ENCODE data around the gene ABITRAM. TPM values are rescaled to one million over a fixed set of nuclear protein-coding genes. Genes with fewer than 3 reads are reported as not detected.
A peak's percentile ranks its signal among the peaks of the same experiment; 100 is the strongest.

The ABITRAM gene
- total RNA-seq, 2 donors from 2014 or later: 6.0 to 6.7 TPM

DNA sequence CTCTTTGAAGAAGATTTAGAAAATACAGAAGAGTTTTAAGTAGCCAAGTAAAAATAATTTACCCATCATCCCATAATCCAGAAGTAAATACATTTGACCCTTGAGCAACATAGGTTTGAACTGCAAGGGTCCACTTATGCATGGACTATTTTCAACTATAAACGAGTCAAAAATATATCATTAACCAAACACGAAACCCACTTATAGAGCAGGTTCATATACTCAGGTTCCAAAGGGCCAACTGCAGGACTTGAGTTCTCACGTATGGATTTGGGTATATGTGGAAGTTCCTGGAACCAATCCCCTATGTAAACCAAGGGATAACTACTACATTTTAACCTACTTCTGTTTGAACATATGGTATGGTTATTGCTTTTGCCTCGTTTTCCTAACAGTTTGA, 5.8 kb downstream of the ABITRAM start:
- no peak overlapping the region for H3K4me3 ChIP-seq
- no peaks in the 10 kb centered on the region for H3K9me3 ChIP-seq
- intact Hi-C loops (cut with DNase I): loop anchor here (10.0 kb wide), 2 partner anchors 75 to 385 kb away; partner anchors contain the start of genes CTNNAL1 and EPB41L4B
- peaks cover under 1% of the 10 kb centered on the region for H3K4me1 ChIP-seq (replicated peaks)
- WGBS: 83% methylated on average over 4 of the region's 4 CpGs
- DNase-seq (ENCODE audit: low spot score): no peak
- TF ChIP-seq POLR2A (IDR thresholded peaks at IDR 0.05): no peak
- TF ChIP-seq CTCF (IDR thresholded peaks at IDR 0.05): no peak
- no peak for TF ChIP-seq POLR2AphosphoS5 (IDR thresholded peaks at IDR 0.05)
- no peaks in the 10 kb centered on the region for H3K36me3 ChIP-seq
- no peaks in the 10 kb centered on the region for H3K27me3 ChIP-seq (replicated peaks; ENCODE audit: insufficient read depth)
- no peak overlapping the region for H3K27ac ChIP-seq

DNA sequence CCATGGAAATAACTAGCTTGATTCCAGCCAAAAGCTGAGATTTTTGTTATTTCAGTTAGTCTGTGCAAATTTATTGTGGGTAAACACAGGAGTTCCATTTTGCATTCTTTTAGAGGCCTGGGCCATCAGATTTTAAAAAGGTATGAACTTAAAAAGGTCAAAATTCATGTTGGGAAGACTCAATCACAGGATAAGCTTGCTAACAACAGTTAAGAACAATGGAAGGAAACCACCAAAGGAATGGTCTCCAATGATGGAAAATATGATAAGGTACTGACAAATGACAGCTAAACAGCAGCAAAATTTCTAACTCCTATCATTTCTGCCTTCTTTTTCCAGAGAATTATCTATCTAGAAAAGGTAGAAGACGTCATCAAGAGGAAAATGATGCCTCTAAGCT, 16.0 kb downstream of the ABITRAM start:
- Histone ChIP-seq H3K36me3 (no peaks in the 10 kb centered on the region), H3K27ac (no peak overlapping the region), H3K9me3 (no peaks in the 10 kb centered on the region), H3K4me1 (replicated peaks) (no peaks in the 10 kb centered on the region), H3K27me3 (replicated peaks; ENCODE audit: insufficient read depth) (no peaks in the 10 kb centered on the region), H3K4me3 (no peak overlapping the region)
- TF ChIP-seq CTCF (IDR thresholded peaks at IDR 0.05) (no peak), POLR2AphosphoS5 (IDR thresholded peaks at IDR 0.05) (no peak), POLR2A (IDR thresholded peaks at IDR 0.05) (no peak)
- intact Hi-C loops (cut with DNase I): no loop called here
- DNase-seq (ENCODE audit: low spot score): no peak
- 94% methylated on average over 1 of the region's 1 CpG for WGBS

DNA sequence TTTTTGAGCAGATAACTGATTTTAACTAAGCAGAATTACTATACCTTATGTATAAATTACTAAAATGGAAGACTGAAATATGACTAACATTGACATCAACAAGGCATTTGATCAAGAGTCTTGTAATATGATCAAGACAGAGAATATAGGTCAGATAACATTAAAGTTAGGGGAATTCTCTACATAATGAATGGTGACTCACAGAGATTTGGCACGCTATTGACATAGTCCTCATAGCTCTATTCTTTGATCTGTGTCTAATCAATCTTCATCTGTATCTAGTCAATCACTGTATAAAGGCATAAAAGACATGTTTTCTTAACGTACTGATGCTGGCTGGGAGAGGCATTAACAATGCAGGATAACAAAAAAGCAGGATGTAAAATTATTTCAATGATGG, 17.4 kb downstream of the ABITRAM start:
- H3K4me1 ChIP-seq (replicated peaks): no peaks in the 10 kb centered on the region
- no peak overlapping the region for H3K27ac ChIP-seq
- no peaks in the 10 kb centered on the region for H3K9me3 ChIP-seq
- 75% methylated on average over 2 of the region's 2 CpGs for WGBS
- no peak overlapping the region for H3K4me3 ChIP-seq
- intact Hi-C loops (cut with DNase I): no loop called here
- no peaks in the 10 kb centered on the region for H3K27me3 ChIP-seq (replicated peaks; ENCODE audit: insufficient read depth)
- no peaks in the 10 kb centered on the region for H3K36me3 ChIP-seq
- no peak for DNase-seq (ENCODE audit: low spot score)
- TF ChIP-seq POLR2A (IDR thresholded peaks at IDR 0.05) (no peak), CTCF (IDR thresholded peaks at IDR 0.05) (no peak), POLR2AphosphoS5 (IDR thresholded peaks at IDR 0.05) (no peak)

DNA sequence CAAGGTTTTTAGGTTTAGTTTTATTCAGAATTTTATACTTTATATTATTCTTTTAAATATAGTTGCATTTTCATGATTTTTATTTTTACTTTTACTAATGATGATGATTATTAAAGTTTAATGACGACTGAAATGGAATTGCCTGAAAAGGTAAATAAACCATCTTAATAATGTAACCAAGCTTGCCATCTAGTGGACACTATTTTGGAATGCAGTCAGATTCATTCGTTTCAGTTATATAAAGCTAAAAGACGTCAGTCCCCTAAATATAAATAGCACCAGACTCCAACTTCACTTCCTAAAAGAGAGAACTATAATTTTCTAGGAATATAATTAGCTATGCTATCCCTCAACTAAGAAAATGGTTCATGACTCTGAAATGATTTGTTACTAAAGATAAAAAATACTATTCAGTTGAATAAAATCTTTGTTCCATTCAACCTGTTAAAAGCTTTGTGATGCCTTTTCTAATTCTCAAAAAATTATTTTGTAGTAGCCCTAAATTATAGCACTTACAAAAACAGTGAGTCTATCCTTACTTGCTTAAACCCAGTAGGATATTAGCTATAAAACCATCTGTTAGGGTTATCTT, 19.9 kb downstream of the ABITRAM start:
- H3K9me3 ChIP-seq: no peaks in the 10 kb centered on the region
- no peaks in the 10 kb centered on the region for H3K36me3 ChIP-seq
- no peak for DNase-seq (ENCODE audit: low spot score)
- TF ChIP-seq POLR2A (IDR thresholded peaks at IDR 0.05): no peak
- no peak for TF ChIP-seq POLR2AphosphoS5 (IDR thresholded peaks at IDR 0.05)
- TF ChIP-seq CTCF (IDR thresholded peaks at IDR 0.05): peak in 3 of 4 experiments; percentile 61 to 79 (median 75)
- intact Hi-C loops (cut with DNase I): no loop called here
- H3K4me1 ChIP-seq (replicated peaks): no peaks in the 10 kb centered on the region
- no peak overlapping the region for H3K27ac ChIP-seq
- no peaks in the 10 kb centered on the region for H3K27me3 ChIP-seq (replicated peaks; ENCODE audit: insufficient read depth)
- 0% methylated on average over 3 of the region's 3 CpGs for WGBS
- H3K4me3 ChIP-seq: no peak overlapping the region

GRCh38 chr9:108956022-108956630, 21.9 kb downstream of the ABITRAM start:
- H3K4me1 ChIP-seq (replicated peaks): no peaks in the 10 kb centered on the region
- no peak for TF ChIP-seq CTCF (IDR thresholded peaks at IDR 0.05)
- no peak for TF ChIP-seq POLR2A (IDR thresholded peaks at IDR 0.05)
- no peak for TF ChIP-seq POLR2AphosphoS5 (IDR thresholded peaks at IDR 0.05)
- no peaks in the 10 kb centered on the region for H3K36me3 ChIP-seq
- 48% methylated on average over 4 of the region's 4 CpGs for WGBS
- intact Hi-C loops (cut with DNase I): no loop called here
- no peaks in the 10 kb centered on the region for H3K9me3 ChIP-seq
- DNase-seq (ENCODE audit: low spot score): no peak
- no peak overlapping the region for H3K4me3 ChIP-seq
- no peak overlapping the region for H3K27ac ChIP-seq
- H3K27me3 ChIP-seq (replicated peaks; ENCODE audit: insufficient read depth): no peaks in the 10 kb centered on the region
